Upper lobe of left lung (tissue), 4 donors: ENCODE results near the gene NADK.

Experiments used
- POLR2A ChIP-seq, 4 donors: fragments of 450-650 bp; IDR thresholded peaks; one replicate each; pipeline ENCODE4 v1.5.1; 2016 to 2017; ENCODE audit warnings: antibody characterized with exemption in 4 of 4, mild to moderate bottlenecking in 2 of 4
- TF ChIP-seq, protein P1 (sequence below), 6 experiments: fragments of 450-650 bp in 4 of 6; fragments of 200-600 bp in 2 of 6; sonication (generic) in 2 of 6; IDR thresholded peaks; one replicate each; pipeline ENCODE4 v1.5.1; 2016 to 2019; ENCODE audit warnings: antibody characterized with exemption in 6 of 6

DNA sequence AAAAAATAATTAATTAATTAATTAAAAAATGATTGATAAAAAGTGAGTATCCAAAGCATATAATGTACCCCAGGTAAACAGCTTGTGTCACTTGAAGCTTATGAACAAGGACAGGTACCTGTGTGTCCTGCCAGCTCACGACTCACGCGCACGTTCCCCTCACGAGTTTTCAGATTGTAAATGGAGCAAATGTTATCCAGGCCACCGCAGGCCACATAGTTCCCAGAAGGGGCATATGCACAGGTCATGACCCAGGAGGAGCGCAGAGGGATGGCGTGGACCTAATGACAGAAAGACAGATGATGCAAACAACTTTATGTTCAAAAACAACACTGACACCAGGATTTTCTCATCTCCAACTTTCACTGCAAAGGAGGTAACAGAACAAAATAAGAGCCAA is 26.0 kb upstream of the NADK start:
- TF ChIP-seq, protein P1, sequence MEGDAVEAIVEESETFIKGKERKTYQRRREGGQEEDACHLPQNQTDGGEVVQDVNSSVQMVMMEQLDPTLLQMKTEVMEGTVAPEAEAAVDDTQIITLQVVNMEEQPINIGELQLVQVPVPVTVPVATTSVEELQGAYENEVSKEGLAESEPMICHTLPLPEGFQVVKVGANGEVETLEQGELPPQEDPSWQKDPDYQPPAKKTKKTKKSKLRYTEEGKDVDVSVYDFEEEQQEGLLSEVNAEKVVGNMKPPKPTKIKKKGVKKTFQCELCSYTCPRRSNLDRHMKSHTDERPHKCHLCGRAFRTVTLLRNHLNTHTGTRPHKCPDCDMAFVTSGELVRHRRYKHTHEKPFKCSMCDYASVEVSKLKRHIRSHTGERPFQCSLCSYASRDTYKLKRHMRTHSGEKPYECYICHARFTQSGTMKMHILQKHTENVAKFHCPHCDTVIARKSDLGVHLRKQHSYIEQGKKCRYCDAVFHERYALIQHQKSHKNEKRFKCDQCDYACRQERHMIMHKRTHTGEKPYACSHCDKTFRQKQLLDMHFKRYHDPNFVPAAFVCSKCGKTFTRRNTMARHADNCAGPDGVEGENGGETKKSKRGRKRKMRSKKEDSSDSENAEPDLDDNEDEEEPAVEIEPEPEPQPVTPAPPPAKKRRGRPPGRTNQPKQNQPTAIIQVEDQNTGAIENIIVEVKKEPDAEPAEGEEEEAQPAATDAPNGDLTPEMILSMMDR (IDR thresholded peaks at IDR 0.05): no peak
- TF ChIP-seq POLR2A (IDR thresholded peaks at IDR 0.05): no peak
